KMS-11 (cell line): ENCODE data around the gene STK32C.

ENCODE experiments used
- H2AFZ ChIP-seq: fragments of 200-600 bp; sonication (generic); 2 replicates; pipeline ENCODE4 v1.6.1; 2016; ENCODE audit warnings: antibody characterized with exemption, mixed run types, low read depth
- H3K27ac ChIP-seq: fragments of 200-600 bp; sonication (generic); 2 replicates; pipeline ENCODE4 v1.6.1; 2016; ENCODE audit warnings: mild to moderate bottlenecking, mixed run types
- H3K27me3 ChIP-seq: fragments of 200-600 bp; sonication (generic); 2 replicates; pipeline ENCODE4 v1.6.1; 2017; ENCODE audit warnings: mild to moderate bottlenecking, low read depth, mixed run types, moderate library complexity; ENCODE audit not compliant: insufficient read depth
- H3K36me3 ChIP-seq: fragments of 200-600 bp; sonication (generic); 2 replicates; pipeline ENCODE4 v1.6.1; 2017; ENCODE audit warnings: mild to moderate bottlenecking, mixed run types; ENCODE audit not compliant: insufficient read depth
- H3K4me1 ChIP-seq: fragments of 200-600 bp; sonication (generic); 2 replicates; pipeline ENCODE4 v1.6.1; 2016; ENCODE audit warnings: mild to moderate bottlenecking, low read depth, mixed run types; ENCODE audit not compliant: poor library complexity, severe bottlenecking
- H3K4me2 ChIP-seq: fragments of 200-600 bp; sonication (generic); 2 replicates; pipeline ENCODE4 v1.7.0; 2016; ENCODE audit warnings: mild to moderate bottlenecking, mixed run types
- H3K4me3 ChIP-seq: fragments of 200-600 bp; sonication (generic); IDR thresholded peaks from 2 replicates; pipeline ENCODE4 v1.6.1; 2017; ENCODE audit warnings: low read depth, low read length, mixed read lengths; ENCODE audit not compliant: insufficient read depth
- H3K79me2 ChIP-seq: fragments of 200-600 bp; sonication (generic); 2 replicates; pipeline ENCODE4 v1.6.1; 2016; ENCODE audit warnings: low read depth, mixed run types; ENCODE audit not compliant: insufficient read depth
- H3K9ac ChIP-seq: fragments of 200-600 bp; sonication (generic); 2 replicates; pipeline ENCODE4 v1.6.1; 2016; ENCODE audit warnings: mild to moderate bottlenecking, mixed run types
- H4K20me1 ChIP-seq: fragments of 200-600 bp; sonication (generic); 2 replicates; pipeline ENCODE4 v1.6.1; 2016; ENCODE audit warnings: mild to moderate bottlenecking, mixed run types; ENCODE audit not compliant: insufficient read depth
- TF ChIP-seq, protein P1 (sequence below): fragments of 200-600 bp; sonication (generic); conservative IDR thresholded peaks from 2 replicates; pipeline ENCODE4 v1.6.1; 2017; ENCODE audit warnings: low read depth, mild to moderate bottlenecking, antibody characterized with exemption, low read length, moderate library complexity, mixed read lengths

The STK32C gene

DNA sequence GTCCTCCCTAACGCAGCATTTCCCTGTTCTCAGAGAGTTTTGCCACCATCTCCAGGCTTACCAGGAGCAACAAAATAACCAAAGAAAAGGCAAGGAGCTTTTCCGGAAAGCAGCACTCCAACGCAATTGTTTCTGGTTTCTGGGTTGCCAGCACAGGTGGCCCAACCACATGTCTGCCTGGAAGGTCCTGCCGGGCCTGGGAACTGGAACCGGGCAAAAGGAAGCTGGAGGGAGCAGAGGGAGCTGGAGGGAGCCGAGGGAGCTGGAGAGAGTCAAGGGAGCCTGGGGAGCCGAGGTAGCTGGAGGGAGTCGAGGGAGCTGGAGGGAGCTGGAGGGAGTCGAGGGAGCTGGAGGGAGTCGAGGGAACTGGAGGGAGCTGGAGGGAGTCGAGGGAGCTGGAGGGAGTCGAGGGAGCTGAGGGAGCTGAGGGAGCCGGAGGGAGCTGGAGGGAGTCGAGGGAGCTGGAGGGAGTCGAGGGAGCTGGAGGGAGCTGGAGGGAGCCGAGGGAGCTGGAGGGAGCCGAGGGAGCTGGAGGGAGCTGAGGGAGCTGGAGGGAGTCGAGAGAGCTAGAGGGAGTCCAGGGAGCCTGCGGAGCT, 54.6 kb downstream of the STK32C start:
- H2AFZ ChIP-seq: no peak overlapping the region
- no peak overlapping the region for H3K4me3 ChIP-seq
- TF ChIP-seq, protein P1, sequence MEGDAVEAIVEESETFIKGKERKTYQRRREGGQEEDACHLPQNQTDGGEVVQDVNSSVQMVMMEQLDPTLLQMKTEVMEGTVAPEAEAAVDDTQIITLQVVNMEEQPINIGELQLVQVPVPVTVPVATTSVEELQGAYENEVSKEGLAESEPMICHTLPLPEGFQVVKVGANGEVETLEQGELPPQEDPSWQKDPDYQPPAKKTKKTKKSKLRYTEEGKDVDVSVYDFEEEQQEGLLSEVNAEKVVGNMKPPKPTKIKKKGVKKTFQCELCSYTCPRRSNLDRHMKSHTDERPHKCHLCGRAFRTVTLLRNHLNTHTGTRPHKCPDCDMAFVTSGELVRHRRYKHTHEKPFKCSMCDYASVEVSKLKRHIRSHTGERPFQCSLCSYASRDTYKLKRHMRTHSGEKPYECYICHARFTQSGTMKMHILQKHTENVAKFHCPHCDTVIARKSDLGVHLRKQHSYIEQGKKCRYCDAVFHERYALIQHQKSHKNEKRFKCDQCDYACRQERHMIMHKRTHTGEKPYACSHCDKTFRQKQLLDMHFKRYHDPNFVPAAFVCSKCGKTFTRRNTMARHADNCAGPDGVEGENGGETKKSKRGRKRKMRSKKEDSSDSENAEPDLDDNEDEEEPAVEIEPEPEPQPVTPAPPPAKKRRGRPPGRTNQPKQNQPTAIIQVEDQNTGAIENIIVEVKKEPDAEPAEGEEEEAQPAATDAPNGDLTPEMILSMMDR: no peak
- H3K9ac ChIP-seq: no peak overlapping the region
- H3K27me3 ChIP-seq: peaks cover 5% of the 10 kb centered on the region; the same call in 1 of the 2 replicates
- H4K20me1 ChIP-seq: no peaks in the 10 kb centered on the region
- no peaks in the 10 kb centered on the region for H3K36me3 ChIP-seq
- no peak overlapping the region for H3K27ac ChIP-seq
- no peak overlapping the region for H3K4me2 ChIP-seq
- H3K79me2 ChIP-seq: no peaks in the 10 kb centered on the region
- no peaks in the 10 kb centered on the region for H3K4me1 ChIP-seq

DNA sequence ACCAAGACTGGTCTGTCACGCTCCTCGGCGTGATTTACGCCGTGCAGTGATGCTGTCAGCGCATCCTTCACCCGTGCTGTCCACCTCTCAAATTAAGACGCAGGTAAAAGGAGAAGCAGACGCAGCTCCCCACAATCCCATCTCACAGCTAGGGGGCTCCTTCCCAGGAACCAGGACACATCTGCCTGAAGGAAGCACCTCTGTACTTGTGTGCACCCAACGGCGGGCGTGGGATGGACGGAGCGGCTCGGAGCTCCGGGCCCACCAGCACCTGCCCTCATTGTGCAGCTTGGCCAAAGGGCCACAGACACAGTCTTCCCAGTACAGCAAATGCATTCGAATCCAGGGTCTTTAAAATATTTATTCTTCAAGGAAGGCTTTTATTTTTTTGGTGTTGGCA, 55.3 kb downstream of the STK32C start:
- H3K9ac ChIP-seq: no peak overlapping the region
- H3K4me2 ChIP-seq: no peak overlapping the region
- TF ChIP-seq, protein P1: no peak

DNA sequence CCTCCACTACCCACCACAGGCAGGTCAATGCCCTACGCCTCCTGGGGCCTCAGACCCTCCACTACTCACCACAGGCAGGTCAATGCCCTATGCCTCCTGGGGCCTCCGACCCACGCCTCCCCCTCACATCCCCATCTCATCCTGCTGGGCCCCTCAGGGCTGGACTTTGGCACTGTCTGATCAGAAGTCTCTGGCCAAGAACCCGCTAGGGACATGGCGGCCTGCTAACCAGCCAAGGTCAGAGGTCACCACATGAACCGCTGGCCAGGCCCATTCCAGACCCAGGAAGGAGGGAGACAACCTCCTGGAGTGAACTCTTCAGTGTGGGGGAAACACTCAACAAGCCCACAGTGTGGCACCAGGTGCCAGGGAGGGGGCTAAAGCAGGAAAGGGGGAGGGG, 55.8 kb downstream of the STK32C start:
- TF ChIP-seq, protein P1: no peak
- H4K20me1 ChIP-seq: no peaks in the 10 kb centered on the region

More for the DNA sequence above, 55.3 kb downstream of the STK32C start:
- H3K4me3 ChIP-seq: no peak overlapping the region
- H3K4me1 ChIP-seq: no peaks in the 10 kb centered on the region
- no peak overlapping the region for H3K27ac ChIP-seq
- H3K79me2 ChIP-seq: no peaks in the 10 kb centered on the region
- peaks cover 5% of the 10 kb centered on the region; the same call in 1 of the 2 replicates for H3K27me3 ChIP-seq
- H3K36me3 ChIP-seq: no peaks in the 10 kb centered on the region
- no peaks in the 10 kb centered on the region for H4K20me1 ChIP-seq
- no peak overlapping the region for H2AFZ ChIP-seq

DNA sequence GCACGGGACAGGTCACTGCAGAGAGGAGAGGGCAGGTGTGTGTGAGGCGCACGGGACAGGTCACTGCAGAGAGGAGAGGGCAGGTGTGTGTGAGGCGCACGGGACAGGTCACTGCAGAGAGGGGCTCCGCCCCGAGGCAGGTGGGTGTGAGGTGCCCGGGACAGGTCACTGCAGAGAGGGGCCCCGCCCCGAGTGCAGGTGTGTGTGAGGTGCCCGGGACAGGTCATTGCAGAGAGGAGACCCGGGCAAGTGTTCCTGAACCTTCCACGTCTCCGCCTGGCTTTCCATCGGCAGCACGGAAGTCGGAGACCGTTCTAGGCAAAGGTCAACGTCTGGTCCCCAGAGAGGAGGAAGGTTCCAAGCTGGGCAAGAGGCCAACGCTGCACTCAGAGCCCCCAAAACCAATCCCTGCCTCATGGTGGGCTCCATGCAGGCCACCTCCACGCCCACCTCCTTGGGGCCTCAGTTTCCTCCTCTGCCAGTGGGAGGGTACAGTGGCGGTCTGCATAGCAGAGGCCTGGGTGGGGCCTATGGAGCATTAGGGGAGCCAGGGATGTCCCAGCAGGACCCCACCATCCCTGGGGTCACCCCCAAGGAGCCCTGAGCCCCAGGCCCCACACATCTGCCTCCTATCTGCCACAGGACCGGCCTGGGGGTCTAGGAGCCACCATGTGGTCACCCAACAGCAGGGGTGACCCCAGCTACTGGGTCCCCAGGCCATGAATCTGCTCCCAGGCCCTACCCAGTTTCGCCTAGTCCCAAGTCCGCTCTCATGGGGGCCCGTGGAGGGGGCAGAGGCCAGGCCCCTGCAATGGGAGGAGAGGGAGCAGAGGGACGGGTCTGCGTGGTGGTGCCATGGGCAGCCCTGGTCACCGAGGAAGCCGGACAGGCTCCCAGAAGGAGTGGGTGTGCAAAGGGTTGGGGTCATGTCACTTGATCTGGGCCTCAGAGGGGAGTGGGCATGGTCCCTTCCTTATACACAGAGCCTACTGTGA, 57.0 kb downstream of the STK32C start:
- Histone ChIP-seq H3K27ac (no peak overlapping the region), H3K9ac (no peak overlapping the region), H3K27me3 (peaks cover 5% of the 10 kb centered on the region; the same call in 1 of the 2 replicates), H3K79me2 (no peaks in the 10 kb centered on the region), H3K4me1 (no peaks in the 10 kb centered on the region), H3K36me3 (no peaks in the 10 kb centered on the region), H3K4me3 (no peak overlapping the region), H3K4me2 (no peak overlapping the region), H2AFZ (no peak overlapping the region), H4K20me1 (no peaks in the 10 kb centered on the region)
- TF ChIP-seq, protein P1: no peak

More for the DNA sequence above, 55.8 kb downstream of the STK32C start:
- Histone ChIP-seq H3K36me3 (no peaks in the 10 kb centered on the region), H3K4me3 (no peak overlapping the region), H3K79me2 (no peaks in the 10 kb centered on the region), H3K27ac (no peak overlapping the region), H3K4me1 (no peaks in the 10 kb centered on the region), H3K4me2 (no peak overlapping the region), H3K27me3 (peaks cover 5% of the 10 kb centered on the region; the same call in 1 of the 2 replicates), H3K9ac (no peak overlapping the region), H2AFZ (no peak overlapping the region)
